ENCODE measurements around the gene FBXW10.
"Not testable (repeated sequence)": the region's sequence is repeated elsewhere in the genome, so short reads cannot be mapped to it uniquely, and the experiment has no call there.

DNA sequence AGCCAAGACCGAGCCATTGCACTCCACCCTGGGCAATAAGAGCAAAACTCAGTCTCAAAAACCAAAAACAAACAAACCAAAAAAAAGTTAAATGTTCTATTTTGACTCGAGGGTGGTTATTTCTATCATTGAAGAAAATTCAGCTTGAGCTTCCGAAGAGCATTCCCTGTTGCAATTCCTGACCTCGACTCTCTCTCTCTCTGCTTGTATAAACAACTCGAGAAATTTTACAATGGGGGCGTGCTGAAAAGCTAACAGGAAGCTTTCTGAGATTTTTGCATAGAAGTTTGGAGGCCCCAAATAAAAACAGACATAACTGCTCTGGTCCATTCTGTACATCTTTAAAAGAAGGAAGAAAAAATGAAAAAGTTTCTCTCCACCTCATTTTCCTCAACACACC is 3.6 kb downstream of the FBXW10 start:
- TF ChIP-seq, protein P1, sequence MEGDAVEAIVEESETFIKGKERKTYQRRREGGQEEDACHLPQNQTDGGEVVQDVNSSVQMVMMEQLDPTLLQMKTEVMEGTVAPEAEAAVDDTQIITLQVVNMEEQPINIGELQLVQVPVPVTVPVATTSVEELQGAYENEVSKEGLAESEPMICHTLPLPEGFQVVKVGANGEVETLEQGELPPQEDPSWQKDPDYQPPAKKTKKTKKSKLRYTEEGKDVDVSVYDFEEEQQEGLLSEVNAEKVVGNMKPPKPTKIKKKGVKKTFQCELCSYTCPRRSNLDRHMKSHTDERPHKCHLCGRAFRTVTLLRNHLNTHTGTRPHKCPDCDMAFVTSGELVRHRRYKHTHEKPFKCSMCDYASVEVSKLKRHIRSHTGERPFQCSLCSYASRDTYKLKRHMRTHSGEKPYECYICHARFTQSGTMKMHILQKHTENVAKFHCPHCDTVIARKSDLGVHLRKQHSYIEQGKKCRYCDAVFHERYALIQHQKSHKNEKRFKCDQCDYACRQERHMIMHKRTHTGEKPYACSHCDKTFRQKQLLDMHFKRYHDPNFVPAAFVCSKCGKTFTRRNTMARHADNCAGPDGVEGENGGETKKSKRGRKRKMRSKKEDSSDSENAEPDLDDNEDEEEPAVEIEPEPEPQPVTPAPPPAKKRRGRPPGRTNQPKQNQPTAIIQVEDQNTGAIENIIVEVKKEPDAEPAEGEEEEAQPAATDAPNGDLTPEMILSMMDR (IDR thresholded peaks at IDR 0.05): not testable (repeated sequence)
- not testable (repeated sequence) for TF ChIP-seq POLR2A (IDR thresholded peaks at IDR 0.05)

All from Peyer's patch (tissue), 4 donors.